ENCODE results near the gene HTATIP2.

DNA sequence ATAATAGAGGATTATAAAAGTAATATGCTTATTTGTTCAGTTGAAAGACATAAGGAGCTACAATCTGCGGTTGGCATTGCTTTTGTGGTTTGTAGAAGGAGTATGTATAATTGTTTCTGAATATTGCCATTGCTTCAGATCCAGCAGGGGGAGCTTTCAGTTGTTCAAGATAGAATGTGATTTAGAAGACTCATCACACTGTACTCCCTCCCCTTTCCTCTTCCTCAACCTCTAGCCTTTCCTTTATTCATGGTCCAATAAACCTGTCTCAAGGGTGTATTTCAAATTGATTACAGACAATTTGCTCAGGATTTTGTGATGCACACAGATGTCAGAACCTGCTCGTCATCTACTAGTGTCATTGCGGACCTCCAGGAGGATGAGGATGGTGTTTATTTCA, 33.8 kb downstream of the HTATIP2 start:
- TF ChIP-seq GATA2 (IDR thresholded peaks at IDR 0.05; ENCODE audit: low read depth, low read length) (no peak), GATA3 (IDR thresholded peaks at IDR 0.05; ENCODE audit: low read depth, low read length) (no peak)
